Gastrocnemius medialis (tissue), 4 donors: ENCODE measurements around the gene CNIH3. TPM values are rescaled to one million over a fixed set of nuclear protein-coding genes. Genes with fewer than 3 reads are reported as not detected.

Experiments used
- ATAC-seq, 2 donors: fragments of 150-250 bp; one replicate each; pipeline ENCODE4 v1.9.1; 2016
- DNase-seq, 2 donors: peaks; one replicate each; pipeline ENCODE4 v3.0.0-alpha.2; 2019
- H3K27ac ChIP-seq, 4 donors: fragments of 200-600 bp; sonication (generic); 1 replicate in 1 of 4; 2 replicates in 3 of 4; pipeline ENCODE4 v1.5.1; 2016 to 2018; ENCODE audit warnings: mild to moderate bottlenecking in 2 of 4, moderate library complexity in 1 of 4
- H3K27me3 ChIP-seq, 3 donors: fragments of 200-600 bp; sonication (generic) in 2 of 3; 1 replicate in 1 of 3; 2 replicates in 2 of 3; pipeline versions ENCODE4 v1.5.1 to v1.6.0; 2016 to 2019; ENCODE audit warnings: mild to moderate bottlenecking in 1 of 3, moderate library complexity in 1 of 3
- H3K36me3 ChIP-seq, 2 donors: fragments of 200-600 bp; sonication (generic) in 1 of 2; one replicate each; pipeline ENCODE4 v1.5.1; 2017 to 2018
- H3K4me1 ChIP-seq, 2 donors: fragments of 200-600 bp; sonication (generic) in 1 of 2; one replicate each; pipeline ENCODE4 v1.5.1; 2016 to 2017; ENCODE audit warnings: mild to moderate bottlenecking in 2 of 2
- H3K4me3 ChIP-seq, 4 donors: fragments of 200-600 bp; sonication (generic) in 3 of 4; 1 replicate in 1 of 4; 2 replicates in 3 of 4; pipeline ENCODE4 v1.5.1; 2016 to 2019; ENCODE audit warnings: mild to moderate bottlenecking in 2 of 4
- H3K9me3 ChIP-seq, 3 donors: fragments of 200-600 bp; sonication (generic) in 2 of 3; 1 replicate in 1 of 3; 2 replicates in 2 of 3; pipeline ENCODE4 v1.5.1; 2016 to 2019
- CTCF ChIP-seq, 5 experiments: fragments of 450-650 bp in 3 of 5; fragments of 200-600 bp in 2 of 5; sonication (generic) in 2 of 5; IDR thresholded peaks in 4 of 5; conservative IDR thresholded peaks in 1 of 5; 1 replicate in 4 of 5; 2 replicates in 1 of 5; pipeline ENCODE4 v1.5.1; 2016 to 2019; ENCODE audit warnings: antibody characterized with exemption in 5 of 5, mild to moderate bottlenecking in 3 of 5, moderate library complexity in 3 of 5
- POLR2A ChIP-seq, 2 donors: fragments of 450-650 bp; IDR thresholded peaks; one replicate each; pipeline ENCODE4 v1.6.1; 2017; ENCODE audit warnings: antibody characterized with exemption in 2 of 2, mild to moderate bottlenecking in 2 of 2, moderate library complexity in 2 of 2
- in situ Hi-C, 4 donors: fragments of 200-750 bp; cut with MboI; loops; one replicate each; pipeline versions ENCODE4 v1.15.0 to v1.8.0; 2017; ENCODE audit warnings: low sequenced_read_pairs in 4 of 4
- intact Hi-C: fragments of 100-400 bp; cut with DNase I; formaldehyde crosslinking; loops from one replicate; pipeline ENCODE4 v1.15.1; 2023; ENCODE audit warnings: low total_unique reads
- total RNA-seq, 4 donors: library from RNA; depleted of rRNA; stranded (reverse); fragments of >200 nt; gene quantifications; one replicate each; pipeline versions ENCODE4 v1.1.0 to v1.2.3, GENCODE V29; 2016

The CNIH3 gene
- total RNA-seq, 4 donors from 2014 or later: 0.95 to 1.6 (median 1.5) TPM; not detected in 1

GRCh38 chr1:224623743-224624333 lies 7.7 kb downstream of the CNIH3 start:
- H3K9me3 ChIP-seq: no peaks in the 10 kb centered on the region
- no peaks in the 10 kb centered on the region for H3K36me3 ChIP-seq
- TF ChIP-seq CTCF (IDR thresholded peaks at IDR 0.05 in 4 of 5, conservative IDR thresholded peaks at IDR 0.05 in 1 of 5): no peak
- TF ChIP-seq POLR2A (IDR thresholded peaks at IDR 0.05): no peak
- H3K27ac ChIP-seq: no peak overlapping the region
- intact Hi-C loops: no loop called here
- peaks cover 10 to 17% (median 13%) of the 10 kb centered on the region in 3 donors for H3K27me3 ChIP-seq
- in situ Hi-C loops: no loop called here
- H3K4me1 ChIP-seq: no peaks in the 10 kb centered on the region
- ATAC-seq (no peak), DNase-seq (no peak)
- H3K4me3 ChIP-seq: no peak overlapping the region

GRCh38 chr1:224624432-224624831 lies 8.3 kb downstream of the CNIH3 start:
- H3K27ac ChIP-seq: no peak overlapping the region
- H3K27me3 ChIP-seq: peaks cover 6 to 11% (median 7%) of the 10 kb centered on the region in 3 donors
- H3K4me1 ChIP-seq: no peaks in the 10 kb centered on the region
- no peak overlapping the region for H3K4me3 ChIP-seq
- TF ChIP-seq POLR2A (IDR thresholded peaks at IDR 0.05): no peak
- no peak for TF ChIP-seq CTCF (IDR thresholded peaks at IDR 0.05 in 4 of 5, conservative IDR thresholded peaks at IDR 0.05 in 1 of 5)
- H3K9me3 ChIP-seq: no peaks in the 10 kb centered on the region
- intact Hi-C loops: no loop called here
- in situ Hi-C loops: no loop called here
- ATAC-seq (no peak), DNase-seq (no peak)
- H3K36me3 ChIP-seq: no peaks in the 10 kb centered on the region

- H3K4me1 ChIP-seq: no peaks in the 10 kb centered on the region
- ATAC-seq (no peak), DNase-seq (no peak)
- H3K27me3 ChIP-seq: peaks cover 0 to 5% (median 0%) of the 10 kb centered on the region in 3 donors
- H3K36me3 ChIP-seq: no peaks in the 10 kb centered on the region
- no peaks in the 10 kb centered on the region for H3K9me3 ChIP-seq
- TF ChIP-seq CTCF (IDR thresholded peaks at IDR 0.05 in 4 of 5, conservative IDR thresholded peaks at IDR 0.05 in 1 of 5) (no peak), POLR2A (IDR thresholded peaks at IDR 0.05) (no peak)
- H3K27ac ChIP-seq: no peak overlapping the region
- no peak overlapping the region for H3K4me3 ChIP-seq
- in situ Hi-C loops: no loop called here
- intact Hi-C loops: no loop called here
Measured at GRCh38 chr1:224626042-224626441, 9.9 kb downstream of the CNIH3 start.

DNA sequence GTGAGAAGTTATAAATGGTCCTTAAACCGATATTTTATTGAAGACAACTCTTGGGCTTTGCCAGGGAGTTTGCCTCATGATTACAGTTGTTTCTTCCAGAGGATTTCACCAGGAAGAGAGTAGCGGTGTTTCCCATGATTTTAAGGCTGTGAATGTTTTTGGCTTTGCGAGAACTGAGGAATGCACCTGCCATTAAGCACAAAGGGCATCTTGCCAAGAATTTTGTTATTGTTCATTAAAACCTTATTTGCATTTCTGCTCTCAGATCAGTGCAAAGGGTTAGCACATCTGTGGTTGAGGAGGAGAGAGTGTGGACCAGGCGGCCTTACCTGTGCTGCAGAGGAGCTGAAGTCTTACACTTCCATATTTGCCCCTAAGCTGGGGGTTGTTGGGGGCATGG lies 13.8 kb downstream of the CNIH3 start:
- H3K27ac ChIP-seq: no peak overlapping the region
- intact Hi-C loops (no loop called here), in situ Hi-C loops (loop anchor here in 2 of 4 donors (10.0 kb wide), 2 partner anchors 105 to 115 kb away; no protein-coding TSS in a partner anchor)

More for the DNA sequence above, 13.8 kb downstream of the CNIH3 start:
- no peaks in the 10 kb centered on the region for H3K4me1 ChIP-seq
- ATAC-seq (no peak), DNase-seq (no peak)
- H3K36me3 ChIP-seq: no peaks in the 10 kb centered on the region
- no peak overlapping the region for H3K4me3 ChIP-seq
- TF ChIP-seq CTCF (IDR thresholded peaks at IDR 0.05 in 4 of 5, conservative IDR thresholded peaks at IDR 0.05 in 1 of 5): no peak
- TF ChIP-seq POLR2A (IDR thresholded peaks at IDR 0.05): no peak
- H3K9me3 ChIP-seq: no peaks in the 10 kb centered on the region
- H3K27me3 ChIP-seq: no peaks in the 10 kb centered on the region
